CD4-positive, alpha-beta memory T cell (primary cell): Measurements from ENCODE around the gene CLEC18C. TPM values are rescaled to one million over a fixed set of nuclear protein-coding genes. Genes with fewer than 3 reads are reported as not detected.
"Not testable (repeated sequence)": the region's sequence is repeated elsewhere in the genome, so short reads cannot be mapped to it uniquely, and the experiment has no call there.

ENCODE experiments used
- CTCF ChIA-PET: fragments of 350-600 bp; sonication (Branson Sonifier 250); formaldehyde crosslinking; loops from one replicate; lab custom pipeline; 2021; ENCODE audit warnings: inconsistent platforms; ENCODE audit not compliant: partially characterized antibody; lab: Charles Lee
- POLR2A ChIA-PET: fragments of 350-600 bp; sonication (Branson Sonifier 250); formaldehyde crosslinking; loops from one replicate; lab custom pipeline; 2021; ENCODE audit not compliant: partially characterized antibody; lab: Charles Lee
- DNase-seq, 5 donors: peaks; one replicate each; pipeline versions ENCODE4 v3.0.0 to v3.0.0-alpha.2; 2020 to 2022; ENCODE audit warnings: mixed read lengths in 1 of 5
- H3K27ac ChIP-seq: one replicate; pipeline ENCODE4 v1.7.0; 2013; ENCODE audit warnings: low read depth, low read length
- H3K27me3 ChIP-seq: 2 replicates; pipeline ENCODE4 v1.7.0; 2013; ENCODE audit warnings: mild to moderate bottlenecking, low read length, moderate library complexity; ENCODE audit not compliant: insufficient read depth
- H3K36me3 ChIP-seq: 2 replicates; pipeline ENCODE4 v1.7.0; 2013; ENCODE audit warnings: mild to moderate bottlenecking, low read length, moderate library complexity; ENCODE audit not compliant: insufficient read depth
- H3K4me1 ChIP-seq: 2 replicates; pipeline ENCODE4 v1.7.0; 2013; ENCODE audit warnings: mild to moderate bottlenecking, low read length, moderate library complexity; ENCODE audit not compliant: insufficient read depth
- H3K4me3 ChIP-seq, 2 donors: one replicate each; pipeline ENCODE4 v1.7.0; 2013; ENCODE audit warnings: low read length in 2 of 2, mild to moderate bottlenecking in 1 of 2
- H3K9me3 ChIP-seq, 2 donors: one replicate each; pipeline ENCODE4 v1.7.0; 2013; ENCODE audit warnings: low read length in 2 of 2, control low read depth in 1 of 2; ENCODE audit not compliant: control insufficient read depth in 1 of 2
- H3K27ac Mint-ChIP-seq, 7 donors: one replicate each; pipeline ENCODE4 v1.8.0; 2020 to 2021; ENCODE audit warnings: mixed read lengths in 7 of 7, mild to moderate bottlenecking in 6 of 7, inconsistent platforms in 3 of 7, moderate library complexity in 3 of 7
- H3K27me3 Mint-ChIP-seq, 2 donors: one replicate each; pipeline ENCODE4 v1.8.0; 2020 to 2021; ENCODE audit warnings: mixed read lengths in 2 of 2
- H3K36me3 Mint-ChIP-seq, 2 donors: one replicate each; pipeline ENCODE4 v1.8.0; 2020 to 2021; ENCODE audit warnings: mixed read lengths in 2 of 2, inconsistent platforms in 1 of 2, mild to moderate bottlenecking in 1 of 2
- H3K4me1 Mint-ChIP-seq, 4 donors: one replicate each; pipeline ENCODE4 v1.8.0; 2020 to 2021; ENCODE audit warnings: mixed read lengths in 4 of 4, mild to moderate bottlenecking in 1 of 4
- H3K4me3 Mint-ChIP-seq, 8 donors: one replicate each; pipeline ENCODE4 v1.8.0; 2020 to 2021; ENCODE audit warnings: mixed read lengths in 8 of 8, mild to moderate bottlenecking in 7 of 8, moderate library complexity in 6 of 8, inconsistent platforms in 3 of 8
- H3K9me3 Mint-ChIP-seq, 8 donors: one replicate each; pipeline ENCODE4 v1.8.0; 2020 to 2021; ENCODE audit warnings: mixed read lengths in 8 of 8, mild to moderate bottlenecking in 5 of 8, inconsistent platforms in 3 of 8, moderate library complexity in 1 of 8
- intact Hi-C: fragments of 100-400 bp; cut with micrococcal nuclease; formaldehyde crosslinking; loops from one replicate; pipeline ENCODE4 v1.15.1; 2023
- polyA plus RNA-seq, 2 donors: library from polyadenylated mRNA; unstranded; fragments of 300-500 nt; fragmentation: Illumina TruSeq; gene quantifications; one replicate each; pipeline ENCODE4 v1.2.3, GENCODE V29; 2021
- total RNA-seq, 2 experiments: library from RNA; stranded (reverse); gene quantifications; one replicate each; pipeline ENCODE4 v1.2.3, GENCODE V29; 2021

CLEC18C gene
- total and polyA plus RNA-seq, 4 experiments from 2014 or later, result 0.96 to 1.0 TPM; not detected in 2

DNA sequence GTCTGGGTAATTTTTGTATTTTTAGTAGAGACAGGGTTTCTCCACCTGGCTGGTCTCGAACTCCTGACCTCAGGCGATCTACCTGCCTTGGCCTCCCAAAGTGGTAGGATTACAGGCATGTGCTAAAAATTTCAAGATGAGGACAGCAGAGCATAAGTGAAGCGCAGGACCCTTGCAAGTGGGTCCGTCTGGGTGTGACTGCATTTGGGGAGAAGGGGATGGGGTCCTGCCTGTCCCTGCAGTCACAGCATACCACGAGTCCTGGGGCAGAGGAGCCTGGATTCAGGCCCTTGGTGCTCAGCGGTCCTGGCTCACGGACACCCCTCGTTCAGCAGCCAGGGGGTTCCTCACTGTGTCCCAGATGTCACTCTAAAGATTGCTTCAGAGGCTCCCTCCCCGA, 24.6 kb downstream of the CLEC18C start:
- H3K27me3 Mint-ChIP-seq, H3K27ac ChIP-seq, H3K4me1 Mint-ChIP-seq, H3K36me3 Mint-ChIP-seq, H3K27me3 ChIP-seq, H3K9me3 Mint-ChIP-seq, H3K9me3 ChIP-seq, H3K4me1 ChIP-seq, POLR2A ChIA-PET, H3K4me3 Mint-ChIP-seq, H3K27ac Mint-ChIP-seq, DNase-seq, intact Hi-C loops, H3K36me3 ChIP-seq, H3K4me3 ChIP-seq, CTCF ChIA-PET: not testable (repeated sequence)

DNA sequence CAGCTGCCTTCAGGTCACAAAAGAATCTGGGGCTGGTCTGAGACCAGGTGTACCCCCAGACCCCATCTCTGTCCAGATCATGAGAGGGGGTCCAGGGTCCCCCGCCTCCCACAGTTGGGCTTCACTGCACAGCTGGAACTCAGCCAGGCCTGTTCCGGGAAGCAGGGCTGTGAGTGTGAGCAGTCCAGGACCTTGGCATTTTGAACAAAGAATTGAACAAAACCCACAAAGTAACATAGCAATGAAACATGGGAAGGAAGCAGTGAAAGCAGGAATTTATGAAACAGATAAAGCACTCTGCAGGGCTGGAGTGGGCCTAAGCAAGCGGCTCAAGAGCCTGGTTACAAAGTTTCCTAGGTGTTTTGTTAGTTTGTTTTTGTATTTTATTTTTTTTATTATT, 25.1 kb downstream of the CLEC18C start:
- H3K36me3 Mint-ChIP-seq, H3K4me3 Mint-ChIP-seq, H3K27ac ChIP-seq, H3K4me1 ChIP-seq, DNase-seq, H3K36me3 ChIP-seq, H3K4me1 Mint-ChIP-seq, POLR2A ChIA-PET, H3K27me3 ChIP-seq, CTCF ChIA-PET, H3K9me3 ChIP-seq, H3K9me3 Mint-ChIP-seq, H3K4me3 ChIP-seq, intact Hi-C loops, H3K27me3 Mint-ChIP-seq: not testable (repeated sequence)
- peak overlapping the region in 2 of 7 donors; percentile 55 to 69 for H3K27ac Mint-ChIP-seq

DNA sequence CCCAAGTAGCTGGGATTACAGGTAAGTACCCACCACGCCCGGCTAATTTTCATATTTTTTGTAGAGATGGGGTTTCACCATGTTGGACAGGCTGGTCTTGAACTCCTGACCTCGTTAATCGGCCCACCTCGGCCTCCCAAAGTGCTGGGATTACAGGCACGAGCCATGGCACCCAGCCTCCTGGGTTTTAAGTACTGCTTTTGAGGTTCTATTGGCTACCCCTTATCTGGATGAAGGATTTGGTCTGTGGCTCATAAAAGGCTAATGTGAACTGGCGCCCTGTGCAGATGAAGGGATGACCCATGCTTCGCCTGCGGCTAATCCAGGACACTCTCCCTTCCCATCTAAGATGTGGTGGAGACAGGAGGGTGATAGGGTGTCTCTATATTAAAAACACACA, 25.6 kb downstream of the CLEC18C start:
- H3K4me3 Mint-ChIP-seq, H3K4me1 ChIP-seq, POLR2A ChIA-PET, H3K9me3 ChIP-seq, intact Hi-C loops, DNase-seq, H3K27ac Mint-ChIP-seq, H3K27ac ChIP-seq, H3K27me3 Mint-ChIP-seq, H3K36me3 Mint-ChIP-seq, H3K4me3 ChIP-seq, H3K36me3 ChIP-seq, H3K27me3 ChIP-seq, CTCF ChIA-PET, H3K9me3 Mint-ChIP-seq, H3K4me1 Mint-ChIP-seq: not testable (repeated sequence)

DNA sequence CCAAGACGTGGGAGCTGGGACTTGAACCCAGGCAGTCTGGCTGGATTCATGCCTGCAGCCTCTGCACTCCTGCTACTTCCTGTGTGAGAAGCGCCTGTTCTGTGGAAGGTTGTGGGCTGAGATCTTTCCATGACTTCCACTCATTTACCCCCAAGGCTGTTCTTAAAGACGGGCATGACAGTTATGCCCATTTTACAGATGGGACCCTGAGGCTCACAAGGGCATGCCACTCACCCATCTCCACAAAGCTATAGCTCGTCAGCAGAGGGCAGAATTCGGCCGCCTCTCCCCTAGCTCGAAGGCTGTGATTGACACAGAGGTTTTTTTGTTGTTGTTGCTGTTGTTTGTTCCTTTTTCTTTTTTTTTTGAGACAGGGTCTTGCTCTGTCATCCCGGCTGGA, 26.5 kb downstream of the CLEC18C start:
- DNase-seq, H3K27ac Mint-ChIP-seq, H3K4me1 Mint-ChIP-seq, H3K27me3 ChIP-seq, H3K4me3 Mint-ChIP-seq, intact Hi-C loops, H3K36me3 ChIP-seq, H3K27me3 Mint-ChIP-seq, H3K9me3 ChIP-seq, H3K27ac ChIP-seq, H3K4me1 ChIP-seq, H3K4me3 ChIP-seq, H3K9me3 Mint-ChIP-seq, H3K36me3 Mint-ChIP-seq, POLR2A ChIA-PET, CTCF ChIA-PET: not testable (repeated sequence)

DNA sequence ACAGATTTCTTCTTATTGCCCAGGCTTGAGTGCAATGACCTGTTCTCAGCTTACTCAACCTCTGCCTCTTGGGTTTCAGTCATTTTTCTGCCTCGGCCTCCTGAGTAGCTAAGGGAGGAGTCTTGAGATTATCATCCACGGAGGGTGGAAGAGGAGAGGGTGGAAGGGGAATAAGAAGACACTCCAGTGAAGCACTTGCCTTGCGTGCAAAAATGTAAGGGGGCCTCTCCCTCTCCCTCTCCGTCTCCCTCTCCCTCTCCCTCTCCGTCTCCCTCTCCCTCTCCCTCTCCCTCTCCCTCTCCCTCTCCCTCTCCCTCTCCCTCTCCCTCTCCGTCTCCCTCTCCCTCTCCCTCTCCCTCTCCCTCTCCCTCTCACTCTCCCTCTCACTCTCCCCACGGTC, 29.9 kb downstream of the CLEC18C start:
- H3K27ac Mint-ChIP-seq, H3K4me3 Mint-ChIP-seq: not testable (repeated sequence)

DNA sequence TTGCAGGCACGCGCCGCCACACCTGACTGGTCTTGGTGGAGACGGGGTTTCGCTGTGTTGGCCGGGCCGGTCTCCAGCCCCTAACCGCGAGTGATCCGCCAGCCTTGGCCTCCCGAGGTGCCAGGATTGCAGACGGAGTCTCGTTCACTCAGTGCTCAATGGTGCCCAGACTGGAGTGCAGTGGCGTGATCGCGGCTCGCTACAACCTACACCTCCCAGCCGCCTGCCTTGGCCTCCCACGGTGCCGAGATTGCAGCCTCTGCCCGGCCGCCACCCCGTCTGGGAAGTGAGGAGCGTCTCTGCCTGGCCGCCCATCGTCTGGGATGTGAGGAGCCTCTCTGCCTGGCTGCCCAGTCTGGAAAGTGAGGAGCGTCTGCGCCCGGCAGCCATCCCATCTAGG, 30.4 kb downstream of the CLEC18C start:
- intact Hi-C loops, H3K27ac ChIP-seq, H3K4me3 ChIP-seq, H3K36me3 ChIP-seq, H3K27ac Mint-ChIP-seq, H3K9me3 ChIP-seq, H3K36me3 Mint-ChIP-seq, H3K4me3 Mint-ChIP-seq, POLR2A ChIA-PET, DNase-seq, H3K9me3 Mint-ChIP-seq, H3K4me1 Mint-ChIP-seq, H3K4me1 ChIP-seq, H3K27me3 Mint-ChIP-seq, CTCF ChIA-PET, H3K27me3 ChIP-seq: not testable (repeated sequence)

More for the DNA sequence above, 29.9 kb downstream of the CLEC18C start:
- H3K9me3 Mint-ChIP-seq, H3K4me3 ChIP-seq, H3K36me3 Mint-ChIP-seq, H3K9me3 ChIP-seq, CTCF ChIA-PET, H3K27me3 ChIP-seq, DNase-seq, H3K4me1 Mint-ChIP-seq, H3K4me1 ChIP-seq, H3K36me3 ChIP-seq, H3K27ac ChIP-seq, POLR2A ChIA-PET, H3K27me3 Mint-ChIP-seq, intact Hi-C loops: not testable (repeated sequence)

DNA sequence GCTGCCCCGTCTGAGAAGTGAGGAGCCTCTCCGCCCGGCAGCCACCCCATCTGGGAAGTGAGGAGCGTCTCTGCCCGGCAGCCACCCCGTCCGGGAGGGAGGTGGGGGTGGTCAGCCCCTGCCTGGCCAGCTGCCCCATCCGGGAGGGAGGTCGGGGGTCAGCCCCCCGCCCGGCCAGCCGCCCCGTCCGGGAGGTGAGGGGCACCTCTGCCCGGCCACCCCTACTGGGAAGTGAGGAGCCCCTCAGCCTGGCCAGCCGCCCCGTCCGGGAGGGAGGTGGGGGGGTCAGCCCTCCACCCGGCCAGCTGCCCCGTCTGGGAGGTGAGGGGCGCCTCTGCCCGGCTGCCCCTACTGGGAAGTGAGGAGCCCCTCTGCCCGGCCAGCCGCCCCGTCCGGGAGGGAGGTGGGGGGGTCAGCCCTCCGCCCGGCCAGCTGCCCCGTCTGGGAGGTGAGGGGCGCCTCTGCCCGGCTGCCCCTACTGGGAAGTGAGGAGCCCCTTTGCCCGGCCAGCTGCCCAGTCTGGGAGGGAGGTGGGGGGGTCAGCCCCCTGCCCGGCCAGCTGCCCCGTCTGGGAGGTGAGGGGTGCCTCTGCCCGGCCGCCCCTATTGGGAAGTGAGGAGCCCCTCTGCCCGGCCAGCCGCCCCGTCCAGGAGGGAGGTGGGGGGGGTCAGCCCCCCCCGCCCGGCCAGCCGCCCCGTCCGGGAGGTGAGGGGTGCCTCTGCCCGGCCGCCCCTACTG, 31.2 kb downstream of the CLEC18C start:
- H3K9me3 Mint-ChIP-seq, H3K9me3 ChIP-seq, H3K4me1 ChIP-seq, H3K27ac Mint-ChIP-seq, H3K27me3 Mint-ChIP-seq, H3K4me3 Mint-ChIP-seq, CTCF ChIA-PET, intact Hi-C loops, H3K4me3 ChIP-seq, POLR2A ChIA-PET, H3K36me3 ChIP-seq, DNase-seq, H3K27me3 ChIP-seq, H3K4me1 Mint-ChIP-seq, H3K27ac ChIP-seq: not testable (repeated sequence)
- peaks cover 8 to 13% of the 10 kb centered on the region in 2 donors for H3K36me3 Mint-ChIP-seq

DNA sequence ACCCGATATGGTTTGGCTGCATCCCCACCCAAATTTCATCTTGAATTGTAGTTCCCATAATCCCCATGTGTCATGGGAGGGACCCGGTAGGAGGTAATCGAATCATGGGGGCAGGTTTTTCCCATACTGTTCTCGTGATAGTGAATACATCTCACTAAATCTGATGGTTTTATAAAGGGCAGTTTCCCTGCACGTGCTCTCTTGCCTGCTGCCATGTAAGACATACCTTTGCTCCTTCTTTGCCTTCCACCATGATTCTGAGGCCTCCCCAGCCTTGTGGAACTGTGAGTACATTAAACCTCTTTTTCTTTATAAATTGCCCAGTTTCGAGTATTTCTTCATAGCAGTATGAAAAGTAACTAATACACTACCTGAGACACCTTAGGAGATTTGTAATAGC, 32.8 kb downstream of the CLEC18C start:
- POLR2A ChIA-PET, H3K27me3 ChIP-seq, H3K9me3 ChIP-seq, H3K36me3 ChIP-seq, CTCF ChIA-PET, H3K4me1 Mint-ChIP-seq, H3K4me3 Mint-ChIP-seq, DNase-seq, H3K27ac Mint-ChIP-seq, H3K4me1 ChIP-seq, H3K4me3 ChIP-seq, H3K27me3 Mint-ChIP-seq, H3K9me3 Mint-ChIP-seq, intact Hi-C loops, H3K27ac ChIP-seq: not testable (repeated sequence)
- H3K36me3 Mint-ChIP-seq, result peaks cover 14 to 18% of the 10 kb centered on the region in 2 donors
